Measurements from ENCODE around the gene ARL14EP. TPM values are rescaled to one million over a fixed set of nuclear protein-coding genes. Genes with fewer than 3 reads are reported as not detected.

Gene ARL14EP
- total RNA-seq, 2 donors from 2014 or later, result 13.7 to 14.9 TPM

- Histone ChIP-seq H3K27ac (no peak overlapping the region), H3K9me3 (no peaks in the 10 kb centered on the region), H3K9ac (ENCODE audit: low read depth in 2 of 2, low read length in 2 of 2) (no peak overlapping the region), H3K4me3 (no peak overlapping the region), H3K36me3 (no peaks in the 10 kb centered on the region), H3K4me1 (no peaks in the 10 kb centered on the region), H3K27me3 (no peaks in the 10 kb centered on the region)
- TF ChIP-seq CTCF (IDR thresholded peaks at IDR 0.05), result no peak
- intact Hi-C loops (cut with DNase I), result no loop called here
- no peak for DNase-seq
Measured at GRCh38 chr11:30377347-30377746, 54.4 kb downstream of the ARL14EP start.

GRCh38 chr11:30380846-30381245 is 57.9 kb downstream of the ARL14EP start:
- Histone ChIP-seq H3K27ac (no peak overlapping the region), H3K27me3 (no peaks in the 10 kb centered on the region), H3K4me3 (no peak overlapping the region), H3K9ac (ENCODE audit: low read depth in 2 of 2, low read length in 2 of 2) (no peak overlapping the region), H3K9me3 (no peaks in the 10 kb centered on the region), H3K36me3 (no peaks in the 10 kb centered on the region), H3K4me1 (no peaks in the 10 kb centered on the region)
- TF ChIP-seq CTCF (IDR thresholded peaks at IDR 0.05), result no peak
- intact Hi-C loops (cut with DNase I), result no loop called here
- DNase-seq, result no peak

GRCh38 chr11:30381879-30382278 is 59.0 kb downstream of the ARL14EP start:
- Histone ChIP-seq H3K9me3 (no peaks in the 10 kb centered on the region), H3K4me1 (no peaks in the 10 kb centered on the region), H3K4me3 (no peak overlapping the region), H3K27me3 (no peaks in the 10 kb centered on the region), H3K9ac (ENCODE audit: low read depth in 2 of 2, low read length in 2 of 2) (no peak overlapping the region), H3K36me3 (no peaks in the 10 kb centered on the region), H3K27ac (no peak overlapping the region)
- no peak for TF ChIP-seq CTCF (IDR thresholded peaks at IDR 0.05)
- intact Hi-C loops (cut with DNase I), result no loop called here
- no peak for DNase-seq

Other genes starting within 250 kb of the ARL14EP start
- not detected for gene FSHB, start 92.1 kb upstream of the ARL14EP start, total RNA-seq